Neural cell (in vitro differentiated cells): ENCODE data around the gene UROC1.

Experiments
- CTCF ChIP-seq: fragments of 450-650 bp; IDR thresholded peaks from 2 replicates; pipeline ENCODE4 v1.5.1; 2014; ENCODE audit warnings: antibody characterized with exemption, mild to moderate bottlenecking, moderate library complexity; ENCODE audit not compliant: poor library complexity, severe bottlenecking
- EP300 ChIP-seq: fragments of 450-650 bp; conservative IDR thresholded peaks from 2 replicates; pipeline ENCODE4 v1.6.1; 2014; ENCODE audit warnings: antibody characterized with exemption, mild to moderate bottlenecking, moderate library complexity; ENCODE audit not compliant: poor library complexity, severe bottlenecking
- EZH2 ChIP-seq: fragments of 200-600, 300-800 bp; shearing (Covaris generic), sonication (generic); IDR thresholded peaks from 2 replicates; pipeline ENCODE4 v1.6.1; 2014; ENCODE audit warnings: antibody characterized with exemption, low read length, borderline replicate concordance, mild to moderate bottlenecking; ENCODE audit not compliant: insufficient read depth, poor library complexity, severe bottlenecking
- POLR2AphosphoS5 ChIP-seq: IDR thresholded peaks from 2 replicates; pipeline ENCODE4 v1.6.1; 2012
- RAD21 ChIP-seq: fragments of 450-650 bp; conservative IDR thresholded peaks from 2 replicates; pipeline ENCODE4 v1.6.1; 2014; ENCODE audit warnings: antibody characterized with exemption, mild to moderate bottlenecking, moderate library complexity
- REST ChIP-seq: IDR thresholded peaks from 2 replicates; pipeline ENCODE4 v1.6.1; 2012; ENCODE audit warnings: borderline replicate concordance

DNA sequence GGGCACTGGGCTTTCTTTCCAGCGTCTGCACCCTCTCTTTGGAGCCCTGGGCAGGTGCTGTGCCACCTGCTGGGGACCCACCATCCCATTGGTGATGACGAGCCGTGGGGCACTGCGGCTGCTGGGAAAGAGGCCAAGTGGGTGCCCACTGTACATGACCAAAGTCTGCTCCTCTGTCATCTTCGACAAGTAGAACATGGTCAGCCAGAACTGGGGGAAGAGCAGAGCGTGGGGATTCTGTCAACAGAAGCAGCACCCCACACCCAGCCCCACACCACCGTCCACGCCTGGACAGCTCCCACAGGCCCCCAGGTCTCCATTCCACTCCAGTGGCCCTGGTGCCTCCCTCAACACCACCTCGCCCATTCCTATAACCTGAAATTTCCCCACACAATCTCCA is 9.7 kb downstream of the UROC1 start:
- TF ChIP-seq RAD21 (no peak), CTCF (no peak), EP300 (no peak), POLR2AphosphoS5 (no peak), EZH2 (no peak), REST (no peak)
